GM18873 (cell line): ENCODE measurements around the gene FASTK.

Experiments used
- ATAC-seq: cut with Tn5 transposase; IDR thresholded peaks from one replicate; pipeline ENCODE4 v1.9.1; 2021; ENCODE audit warnings: mild to moderate bottlenecking, moderate library complexity, moderate number of reproducible peaks; ENCODE audit not compliant: unreplicated experiment, low FRiP score

FASTK gene

DNA sequence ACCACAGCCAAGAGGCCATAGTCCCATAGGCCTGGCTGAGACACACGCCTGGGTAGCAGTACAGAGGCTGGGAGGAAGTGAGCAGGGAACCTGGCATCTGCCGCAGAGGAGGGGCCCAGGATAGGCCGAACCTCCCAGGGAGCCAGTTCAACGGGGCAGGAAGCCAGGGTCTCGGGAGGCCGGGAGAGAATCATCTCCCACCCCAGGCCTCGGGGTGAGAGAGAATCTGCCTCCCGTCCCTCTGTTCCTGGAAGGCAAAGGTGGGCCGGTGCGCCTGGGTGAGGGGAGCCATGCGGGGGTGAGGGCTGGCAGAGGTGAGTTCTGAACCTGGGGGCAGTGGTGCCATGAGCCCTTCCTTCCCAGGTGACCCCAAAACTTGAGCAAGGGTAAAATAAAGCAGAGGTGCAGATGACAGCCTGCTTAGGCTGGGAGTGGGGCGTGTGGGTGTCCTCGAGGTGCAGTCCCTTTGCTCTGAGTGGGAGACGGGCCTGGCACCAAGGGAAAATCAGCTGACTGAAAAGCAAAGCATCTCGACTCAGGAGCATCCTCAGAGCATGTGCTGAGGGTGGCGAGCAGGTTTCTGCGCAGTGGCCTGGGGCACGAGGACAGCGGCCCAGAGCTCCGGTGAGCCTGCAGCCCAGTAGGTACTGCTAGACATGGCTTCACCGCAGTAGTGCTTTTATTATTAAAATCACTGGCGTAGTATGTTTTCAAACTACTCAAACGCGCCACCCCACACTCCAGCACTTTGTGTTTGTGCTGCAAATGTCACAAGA lies 21.2 kb upstream of the FASTK start:
- no peak for ATAC-seq

DNA sequence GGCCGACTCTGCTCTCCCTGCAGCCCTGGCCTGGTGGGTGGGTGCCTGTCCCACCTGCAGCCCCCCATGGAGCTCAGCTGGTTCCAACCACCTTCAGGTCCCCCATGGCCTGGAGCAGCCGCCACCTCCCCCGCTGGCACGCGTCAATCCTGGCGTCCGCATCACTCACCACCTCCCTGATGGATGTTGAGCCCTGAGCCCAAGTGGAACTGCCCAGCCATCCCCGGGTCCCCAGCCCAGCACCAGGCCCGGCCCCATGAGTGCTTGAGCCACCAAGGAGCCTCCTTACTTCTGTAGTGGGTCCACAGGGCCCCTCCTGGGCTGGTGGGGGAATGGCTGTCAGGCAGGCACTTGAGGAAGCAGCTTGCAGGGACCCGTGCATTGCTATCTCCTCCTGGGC lies 20.3 kb upstream of the FASTK start:
- no peak for ATAC-seq

DNA sequence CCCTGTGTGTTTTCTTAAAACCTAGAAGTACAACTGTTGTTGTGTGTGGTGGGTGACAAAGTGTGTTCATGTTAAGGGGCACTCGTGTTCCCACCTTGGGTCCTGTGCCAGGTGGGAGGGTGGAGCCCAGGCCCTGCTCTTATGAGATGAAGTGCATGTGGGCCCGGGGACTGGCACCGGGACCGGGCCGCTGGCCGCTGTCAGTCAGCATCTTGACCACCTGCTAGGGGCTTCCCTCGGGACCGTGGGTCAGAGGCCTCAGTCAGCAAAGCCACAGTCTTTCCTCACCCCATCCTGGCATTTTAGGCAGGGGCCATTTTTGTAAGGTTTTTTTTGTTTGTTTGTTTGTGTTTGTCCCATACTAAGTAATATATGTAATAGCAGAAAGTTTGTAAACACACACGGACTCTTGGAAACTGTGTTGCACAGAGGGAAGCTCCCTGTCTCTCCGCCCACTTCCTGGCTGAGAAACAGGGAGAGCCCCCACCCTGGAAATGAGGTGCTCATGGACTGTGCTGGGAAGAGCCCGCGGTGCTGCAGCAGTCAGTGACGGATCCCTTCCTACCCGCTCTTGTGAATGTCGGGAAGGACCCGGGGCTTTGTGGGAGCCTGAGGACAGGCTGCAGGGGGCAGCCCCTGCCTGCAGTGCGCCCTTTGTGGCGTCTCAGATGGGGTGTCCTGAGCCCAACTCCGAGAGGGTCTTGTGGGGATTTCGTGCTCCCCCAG lies 19.0 kb upstream of the FASTK start:
- ATAC-seq = no peak

DNA sequence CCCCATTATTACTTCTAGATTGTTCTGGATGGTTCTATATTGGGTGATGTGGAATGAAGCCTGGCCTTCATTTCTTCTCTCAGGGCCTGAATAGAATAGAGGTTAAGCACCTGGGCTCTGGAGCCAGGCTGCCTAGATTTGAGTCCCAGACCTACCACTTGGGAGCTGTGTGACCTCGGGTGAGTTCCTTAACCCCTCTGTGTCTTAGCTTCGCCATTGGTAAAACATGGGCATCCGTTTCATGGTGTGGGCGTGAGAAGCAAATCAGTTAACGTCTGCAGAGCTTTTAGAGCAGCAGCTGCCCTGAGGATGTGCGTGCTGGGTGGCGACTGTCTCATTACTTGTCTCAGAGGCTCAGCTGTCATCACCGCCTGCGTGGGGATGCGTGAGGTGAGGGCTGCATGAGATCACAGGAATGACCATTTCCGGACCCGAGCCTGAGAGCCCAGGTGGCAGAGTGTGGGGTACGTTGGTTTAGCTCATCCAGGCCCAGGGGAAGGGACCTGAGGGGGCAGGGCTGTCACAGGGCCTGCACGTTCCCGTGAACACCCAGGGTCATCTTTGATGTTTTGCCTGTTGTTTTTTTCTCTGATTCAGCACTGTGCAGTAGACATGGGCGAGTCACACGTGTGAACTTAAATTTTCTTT lies 15.3 kb upstream of the FASTK start:
- ATAC-seq = no peak

DNA sequence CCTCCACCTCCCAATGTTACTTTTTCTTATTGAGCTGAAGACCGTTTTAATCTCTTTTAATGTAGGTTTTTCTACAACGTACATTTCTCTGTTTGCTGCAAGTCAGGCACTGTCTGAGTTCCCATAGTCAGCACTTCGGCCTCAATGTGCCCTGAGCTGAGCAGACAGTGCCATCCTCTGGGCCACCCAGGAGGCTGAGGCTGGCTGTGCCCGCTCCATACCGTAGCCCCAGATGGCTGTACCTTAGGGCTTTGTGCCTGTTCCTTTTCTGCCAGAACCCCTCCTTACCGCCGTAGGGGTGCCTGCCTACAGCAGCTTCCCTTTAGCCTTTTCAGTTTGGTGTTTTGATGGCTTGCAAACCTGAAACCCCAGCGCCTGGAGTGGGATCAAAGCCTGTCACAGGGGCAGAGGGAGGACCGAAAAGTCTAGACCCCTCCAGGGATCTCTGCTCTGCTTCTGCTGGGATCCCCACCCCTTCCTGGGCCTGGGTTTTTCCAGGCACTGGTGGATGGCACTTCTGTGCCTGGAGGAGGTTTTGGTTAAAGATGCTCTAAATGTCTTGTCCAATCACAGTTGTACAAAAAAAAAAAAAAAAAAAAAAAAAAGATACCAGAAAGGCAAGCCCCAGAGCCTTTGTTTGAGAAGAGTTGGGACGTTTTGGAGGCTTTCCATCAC lies 14.7 kb upstream of the FASTK start:
- no peak for ATAC-seq

DNA sequence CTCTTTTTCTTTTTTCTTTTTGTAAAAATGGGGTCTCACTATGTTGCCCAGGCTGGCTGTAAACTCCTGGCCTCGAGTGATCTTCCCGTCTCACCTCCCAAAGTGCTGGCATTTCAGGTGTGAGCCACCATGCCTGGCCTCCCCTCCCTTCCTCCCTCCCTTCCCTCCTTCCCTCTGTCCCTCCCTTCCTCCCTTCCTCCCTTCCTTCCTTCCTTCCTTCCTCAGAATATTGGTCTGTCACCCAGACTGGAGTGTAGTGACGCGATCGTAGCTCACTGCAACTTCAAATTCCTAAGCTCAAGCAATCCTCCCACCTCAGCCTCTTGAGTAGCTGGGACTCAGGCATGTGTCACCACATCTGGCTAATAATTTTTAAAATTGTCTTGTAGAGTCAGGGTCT lies 14.1 kb upstream of the FASTK start:
- ATAC-seq = no peak

DNA sequence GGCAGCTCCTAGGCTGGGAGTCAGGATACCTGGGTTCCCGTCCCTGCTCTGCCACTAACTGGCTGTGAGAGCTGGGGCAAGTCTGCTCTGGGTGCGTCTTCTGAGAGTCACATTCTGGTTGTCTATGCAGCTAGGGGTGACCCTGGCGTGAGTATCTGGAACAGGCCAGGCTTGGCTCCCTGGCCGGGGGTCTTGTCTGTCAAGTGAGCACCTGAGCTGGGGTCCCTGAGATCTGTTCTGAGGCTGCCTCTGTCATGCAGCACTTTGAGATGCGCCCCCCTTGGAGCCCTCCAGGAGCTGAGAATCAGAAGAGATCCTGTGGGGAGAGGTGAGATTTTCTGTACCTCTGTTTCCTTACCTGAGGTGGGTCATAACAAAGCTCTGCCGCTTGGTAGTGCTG lies 13.1 kb upstream of the FASTK start:
- no peak for ATAC-seq

DNA sequence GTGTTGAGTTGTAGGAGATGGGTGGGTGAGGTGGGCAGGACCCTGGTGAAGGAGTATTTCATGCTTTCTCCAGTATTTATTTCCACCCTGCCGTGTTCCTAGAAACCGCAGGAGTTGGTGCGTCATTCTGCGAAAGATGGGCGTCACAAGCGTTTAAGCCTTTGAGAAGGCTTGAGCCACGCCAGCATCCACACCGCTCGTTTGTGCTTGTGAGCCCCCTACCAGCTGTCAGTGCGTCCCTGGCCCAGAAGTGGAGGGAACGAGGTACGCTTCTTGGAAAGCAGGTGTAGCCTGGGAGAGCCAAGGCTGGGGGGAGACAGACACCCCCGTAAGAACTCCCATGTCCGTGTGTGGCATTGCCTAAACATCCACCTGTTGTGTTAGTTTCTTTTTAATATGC lies 11.4 kb upstream of the FASTK start:
- no peak for ATAC-seq

DNA sequence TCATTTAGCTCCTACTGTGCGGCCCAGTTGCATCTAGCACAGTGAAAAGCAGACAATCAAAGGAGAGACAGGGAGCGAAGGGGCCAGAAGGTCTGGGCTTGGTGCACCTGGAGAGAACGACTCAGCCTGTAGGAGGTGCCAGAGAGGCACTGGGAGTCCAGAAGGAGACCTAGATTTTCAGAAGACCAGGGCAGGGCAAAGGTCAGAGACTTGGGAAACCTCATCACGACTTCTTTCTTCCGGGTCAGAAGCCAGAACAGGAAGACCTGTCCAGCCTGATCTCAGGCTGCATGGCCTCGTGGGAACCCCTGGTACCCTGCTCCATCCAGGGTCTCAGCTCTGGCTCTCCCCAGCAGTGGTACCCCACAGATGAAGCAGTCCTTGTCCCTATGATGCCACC lies 10.8 kb upstream of the FASTK start:
- ATAC-seq = no peak

DNA sequence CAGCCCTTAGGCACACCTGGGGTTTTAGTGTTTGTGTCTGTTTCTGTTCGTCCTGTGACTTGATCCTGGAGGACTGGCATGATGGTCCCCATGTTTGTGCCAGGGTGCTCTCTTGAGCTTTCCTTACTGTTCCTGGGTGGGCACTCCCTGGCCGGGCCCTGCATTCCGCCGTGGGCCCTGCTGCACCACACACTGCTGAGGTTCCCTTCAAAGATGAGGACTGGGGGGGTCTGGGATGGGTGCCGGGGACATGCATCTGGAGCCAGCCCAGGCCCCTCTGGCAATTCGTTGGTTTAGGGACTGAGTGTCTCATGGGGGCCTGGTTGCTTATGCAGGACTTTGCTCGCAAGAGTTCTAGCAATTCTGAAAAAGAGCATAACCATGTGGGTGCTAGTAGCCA lies 10.4 kb upstream of the FASTK start:
- no peak for ATAC-seq

DNA sequence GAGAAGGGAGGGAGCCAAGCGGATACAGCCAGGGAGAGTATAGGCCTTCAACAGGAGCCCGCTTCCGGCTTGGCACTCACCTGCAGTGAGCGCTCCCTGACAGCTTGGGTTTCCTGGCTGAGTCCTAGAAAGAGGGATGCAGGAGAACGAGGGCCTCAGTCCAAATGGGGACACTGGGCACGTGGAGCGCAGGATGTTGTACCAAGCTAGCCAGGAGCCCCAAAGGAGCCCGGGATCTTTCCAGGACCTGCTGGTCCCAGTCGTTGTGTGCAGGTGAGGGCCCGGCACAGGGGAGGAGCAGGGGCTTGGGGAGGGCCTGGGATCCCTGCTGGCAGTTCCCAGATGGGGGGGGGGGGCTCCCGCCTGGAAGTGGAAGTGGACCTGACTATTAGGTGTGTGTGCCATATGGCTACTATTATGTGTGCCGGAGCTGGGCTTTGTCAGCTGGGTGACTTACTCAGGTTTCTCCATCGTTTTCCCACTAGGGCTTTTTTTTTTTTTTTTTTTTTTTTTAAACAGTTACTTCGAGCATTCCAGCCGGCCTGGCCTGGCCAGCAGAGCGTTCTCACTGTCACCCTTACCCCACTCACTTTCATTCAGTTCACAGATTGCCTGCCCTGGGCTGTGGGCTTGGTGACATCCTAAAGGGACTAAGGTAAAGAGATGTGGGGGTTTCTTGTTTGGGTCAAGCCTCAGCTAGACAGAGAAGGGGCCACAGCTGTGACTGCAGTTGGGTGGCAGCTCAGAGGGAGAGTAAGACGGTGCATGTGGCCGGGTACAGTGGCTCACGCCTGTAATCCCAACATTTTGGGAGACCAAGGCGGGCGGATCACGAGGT lies 9.5 kb upstream of the FASTK start:
- no peak for ATAC-seq

DNA sequence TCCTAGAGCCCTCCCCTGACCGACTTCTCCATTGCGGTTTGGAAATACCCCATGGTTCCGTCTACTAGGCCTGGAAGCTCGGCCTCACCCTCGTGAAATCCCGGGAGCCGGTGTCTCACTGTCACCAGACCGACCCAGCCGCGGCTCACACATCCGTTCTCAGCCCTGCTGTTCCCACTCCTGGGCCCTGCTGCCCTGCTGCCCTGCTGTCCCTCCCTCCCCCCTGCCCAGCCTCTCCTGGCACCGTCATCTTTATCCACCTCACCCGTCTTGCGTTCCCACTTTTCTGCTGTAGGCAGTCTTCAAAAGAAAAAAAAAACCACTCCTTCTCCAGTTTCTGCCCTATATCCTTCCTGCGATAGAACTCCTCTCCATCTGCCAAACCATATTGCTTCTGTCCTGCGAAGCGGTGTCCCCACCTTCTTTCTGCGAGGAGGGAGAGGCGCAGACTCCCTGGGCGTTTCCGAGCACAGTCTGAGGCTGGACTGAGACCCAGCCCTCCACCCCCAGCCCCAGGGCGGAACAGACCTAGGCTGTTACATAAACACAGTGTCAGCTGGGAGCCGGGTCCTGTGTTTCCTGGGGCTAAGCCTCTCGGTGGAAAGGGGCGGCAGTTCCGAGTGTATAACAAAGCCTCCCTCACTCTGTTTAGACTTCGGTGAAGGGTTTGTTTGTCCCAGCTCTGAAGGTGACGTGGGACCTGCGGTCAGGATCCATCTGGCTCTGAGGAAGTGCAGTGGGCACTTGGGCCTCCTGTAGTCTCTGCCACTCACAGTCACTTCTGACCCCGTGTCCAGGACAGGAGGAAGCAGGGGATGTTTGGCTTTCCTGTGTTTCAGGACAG lies 8.5 kb upstream of the FASTK start:
- ATAC-seq = no peak

DNA sequence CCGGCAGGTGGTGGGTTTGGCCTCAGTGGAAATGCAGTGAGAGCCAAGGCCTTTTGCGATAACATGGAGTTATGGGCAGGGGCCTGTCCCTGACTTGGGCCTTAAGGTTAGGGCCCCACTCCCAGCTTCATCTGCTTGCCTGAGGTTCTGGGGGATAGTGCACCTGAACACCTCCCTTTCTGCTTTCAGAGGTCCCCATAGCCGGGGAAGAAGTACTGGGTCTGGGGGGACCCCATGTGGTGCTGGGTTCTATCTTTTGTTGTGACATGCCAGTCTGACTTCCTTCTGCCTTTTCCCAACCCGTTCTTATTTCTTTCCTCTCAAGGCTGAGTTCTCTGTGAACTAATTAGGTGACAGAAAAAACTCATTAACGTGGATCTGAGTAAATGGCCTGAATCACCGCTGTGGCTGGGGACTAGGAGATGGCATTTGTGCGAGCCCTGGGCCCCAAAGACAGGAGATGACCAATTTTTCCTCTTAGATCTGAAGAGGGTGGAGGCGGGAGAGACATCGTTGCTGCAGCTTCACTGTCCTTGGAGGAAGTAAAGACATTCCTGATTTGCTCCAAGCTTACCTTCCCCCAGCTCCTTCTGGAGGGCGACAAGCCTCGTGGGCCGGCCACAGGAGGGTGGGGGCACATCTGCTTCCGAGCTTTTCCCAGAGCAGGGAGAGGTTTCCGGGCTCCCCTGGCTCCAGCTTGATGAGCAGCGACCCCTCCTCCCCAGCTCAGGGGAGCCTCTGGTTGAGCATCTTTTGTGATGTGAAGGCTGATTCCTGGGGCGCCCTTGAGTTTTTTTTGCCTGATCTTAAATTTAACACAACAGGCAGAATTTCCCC lies 7.6 kb upstream of the FASTK start:
- no peak for ATAC-seq

DNA sequence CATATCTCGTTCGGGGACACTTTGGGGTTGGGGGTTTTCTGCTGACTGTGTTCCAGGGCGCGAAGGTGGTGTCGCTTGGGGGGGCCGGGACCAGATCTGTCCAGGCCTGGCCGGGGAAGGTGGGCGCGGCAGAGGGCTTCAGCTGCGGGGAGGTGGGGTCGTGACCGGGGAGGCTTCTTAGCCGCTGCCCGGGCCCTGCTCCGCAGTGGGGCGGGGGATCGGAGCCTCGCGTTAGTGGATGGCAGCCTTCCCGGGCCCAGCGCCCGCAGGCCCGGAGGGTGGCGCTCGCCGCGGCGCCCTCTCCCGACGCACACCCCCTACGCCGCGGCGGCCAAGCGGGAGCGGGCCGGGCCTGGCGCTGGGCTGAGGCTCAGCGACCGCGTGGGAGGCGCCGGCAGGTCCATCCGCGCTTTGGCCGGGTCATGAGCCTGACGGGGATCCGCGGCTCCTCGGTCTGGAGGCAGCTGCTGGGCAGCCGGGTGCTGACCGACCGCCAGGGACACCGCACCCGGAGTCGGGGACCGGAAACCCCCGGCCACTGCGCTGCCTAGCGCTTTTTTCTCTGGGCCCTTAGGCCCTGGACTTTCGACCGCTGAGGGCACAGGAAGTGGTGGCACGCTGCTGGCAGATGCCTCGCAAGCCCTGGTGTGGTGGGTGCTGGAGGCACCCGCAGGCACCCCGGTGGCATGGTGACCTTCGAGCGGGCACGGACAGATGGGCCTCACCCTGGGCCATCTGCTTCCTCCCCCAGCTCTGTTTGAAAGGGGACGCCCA lies 6.8 kb upstream of the FASTK start:
- peak; percentile 27 for ATAC-seq

DNA sequence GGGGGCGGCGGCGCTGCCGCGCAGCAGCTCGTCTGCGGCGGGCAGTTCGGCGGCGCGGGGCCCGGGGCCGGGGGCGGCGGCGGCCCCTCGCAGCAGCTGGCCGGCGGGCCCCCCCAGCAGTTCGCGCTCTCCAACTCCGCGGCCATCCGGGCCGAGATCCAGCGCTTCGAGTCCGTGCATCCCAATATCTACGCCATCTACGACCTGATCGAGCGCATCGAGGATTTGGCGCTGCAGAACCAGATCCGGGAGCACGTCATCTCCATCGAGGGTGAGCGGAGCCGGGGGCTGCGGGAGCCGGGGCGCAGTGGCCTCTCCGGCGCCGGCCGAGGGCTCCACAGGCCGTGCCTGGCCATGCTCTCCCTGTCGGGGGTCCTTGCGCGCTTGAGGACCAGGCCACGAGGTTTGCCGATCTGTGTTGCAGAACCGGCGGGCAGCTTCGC lies 6.2 kb upstream of the FASTK start:
- no peak for ATAC-seq

DNA sequence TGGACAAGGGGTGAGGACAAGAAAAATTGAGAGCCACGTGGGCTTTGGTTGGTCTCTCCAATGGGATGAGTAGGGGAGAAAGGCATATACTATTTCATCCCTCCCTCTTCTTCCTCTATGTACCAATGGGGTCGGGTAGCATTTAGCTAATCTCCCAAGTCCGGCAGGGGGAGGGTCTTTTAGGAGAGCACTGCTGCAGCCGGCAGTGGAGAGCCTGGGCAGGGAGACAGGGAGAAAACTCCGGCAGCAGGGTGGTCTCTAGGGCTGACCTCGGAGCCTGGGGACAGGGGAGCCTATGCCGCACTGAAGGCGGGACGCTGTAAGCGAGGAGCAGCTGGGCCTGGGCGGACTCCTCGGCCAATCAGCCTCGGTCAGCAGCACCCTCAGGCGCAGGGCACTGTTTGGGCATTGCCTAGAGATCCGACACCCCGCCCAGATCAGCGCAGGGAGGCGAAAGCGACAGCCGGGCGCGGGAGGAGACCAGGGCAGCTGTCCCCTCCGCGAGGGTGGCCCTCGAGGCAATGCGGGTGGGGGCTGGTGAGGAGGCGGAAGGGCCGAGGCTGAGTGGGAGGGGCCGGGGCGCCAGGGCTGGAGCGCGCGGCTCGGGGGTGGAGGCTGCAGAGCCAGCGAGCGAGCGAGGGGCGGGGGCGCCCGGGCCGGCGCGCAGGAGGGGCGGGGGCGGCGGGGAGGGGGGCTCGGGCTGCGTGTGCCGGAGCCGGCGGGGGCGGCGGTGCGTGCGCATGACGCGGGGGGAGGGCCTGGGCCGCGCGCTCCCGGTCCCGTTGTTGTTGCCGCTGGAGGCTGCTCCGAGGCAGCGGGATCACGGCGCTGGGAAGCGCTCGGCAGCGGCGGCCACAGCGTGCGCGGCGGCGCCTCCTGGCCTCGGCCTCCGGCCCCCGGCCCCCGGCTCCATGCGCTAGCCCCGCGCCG lies 5.3 kb upstream of the FASTK start, which contains the start of gene AGAP3:
Gene AGAP3 (plus strand): TSS at position 785 of the 930 bp plus-strand sequence. CDS start 267 bp downstream, outside the sequence.
- ATAC-seq = no peak

DNA sequence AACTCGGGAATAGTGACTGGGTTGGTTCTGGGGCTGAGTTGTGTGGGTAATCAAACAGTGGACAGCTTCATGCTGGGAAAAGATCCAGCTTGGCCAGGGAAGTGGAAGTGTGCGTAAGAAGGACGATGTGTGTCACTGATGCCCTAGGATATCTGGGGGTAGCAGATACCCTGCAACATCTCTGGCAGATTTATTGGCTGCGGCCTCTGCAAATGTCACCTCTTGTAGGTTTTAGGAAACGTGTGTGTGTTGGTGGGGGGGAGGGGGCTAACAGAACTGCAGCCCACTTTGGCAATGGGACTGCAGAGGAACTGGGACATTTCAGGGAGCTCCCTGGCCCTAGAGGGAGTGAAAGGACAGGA lies 4.7 kb upstream of the FASTK start:
- no peak for ATAC-seq
